ENCODE data around the gene GFRAL.

The GFRAL gene

DNA sequence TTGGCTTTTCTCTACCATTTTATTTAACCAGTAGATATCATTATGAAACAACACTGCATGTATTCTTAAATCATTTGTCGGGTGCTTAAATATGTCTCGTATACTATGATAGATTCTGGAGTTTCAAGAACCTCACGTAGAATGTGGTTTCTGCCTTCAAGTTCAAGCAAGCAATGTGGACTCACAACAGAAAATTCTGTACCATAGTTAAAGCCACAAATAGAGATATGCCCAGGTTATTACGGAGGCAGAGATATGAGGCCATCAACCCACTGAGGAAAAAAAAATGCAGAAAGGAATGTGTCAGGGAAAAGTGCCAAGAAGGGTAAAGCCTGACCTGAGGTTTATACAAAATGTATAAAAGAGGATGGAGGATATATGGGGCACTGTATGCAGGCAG, 109.9 kb downstream of the GFRAL start:
- DNase-seq = no peak

DNA sequence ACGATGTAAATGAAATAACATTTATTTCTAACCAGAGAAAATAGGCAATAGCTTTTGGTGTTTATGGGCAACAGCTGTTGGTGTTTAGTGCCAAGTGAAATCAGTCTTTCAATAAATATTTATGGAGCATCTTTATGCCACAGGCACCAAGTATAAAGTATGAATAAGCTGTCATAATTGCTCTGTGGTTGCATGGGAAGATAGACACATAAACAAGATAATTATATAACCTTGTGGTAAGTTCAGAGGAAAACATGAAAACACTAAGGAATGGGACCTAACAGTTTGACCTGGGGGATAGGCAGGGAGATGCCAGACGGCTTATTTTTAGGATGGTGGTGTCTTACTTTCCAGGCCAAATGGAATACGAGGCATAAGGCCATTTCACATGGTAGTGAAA, 110.9 kb downstream of the GFRAL start:
- no peak for DNase-seq

DNA sequence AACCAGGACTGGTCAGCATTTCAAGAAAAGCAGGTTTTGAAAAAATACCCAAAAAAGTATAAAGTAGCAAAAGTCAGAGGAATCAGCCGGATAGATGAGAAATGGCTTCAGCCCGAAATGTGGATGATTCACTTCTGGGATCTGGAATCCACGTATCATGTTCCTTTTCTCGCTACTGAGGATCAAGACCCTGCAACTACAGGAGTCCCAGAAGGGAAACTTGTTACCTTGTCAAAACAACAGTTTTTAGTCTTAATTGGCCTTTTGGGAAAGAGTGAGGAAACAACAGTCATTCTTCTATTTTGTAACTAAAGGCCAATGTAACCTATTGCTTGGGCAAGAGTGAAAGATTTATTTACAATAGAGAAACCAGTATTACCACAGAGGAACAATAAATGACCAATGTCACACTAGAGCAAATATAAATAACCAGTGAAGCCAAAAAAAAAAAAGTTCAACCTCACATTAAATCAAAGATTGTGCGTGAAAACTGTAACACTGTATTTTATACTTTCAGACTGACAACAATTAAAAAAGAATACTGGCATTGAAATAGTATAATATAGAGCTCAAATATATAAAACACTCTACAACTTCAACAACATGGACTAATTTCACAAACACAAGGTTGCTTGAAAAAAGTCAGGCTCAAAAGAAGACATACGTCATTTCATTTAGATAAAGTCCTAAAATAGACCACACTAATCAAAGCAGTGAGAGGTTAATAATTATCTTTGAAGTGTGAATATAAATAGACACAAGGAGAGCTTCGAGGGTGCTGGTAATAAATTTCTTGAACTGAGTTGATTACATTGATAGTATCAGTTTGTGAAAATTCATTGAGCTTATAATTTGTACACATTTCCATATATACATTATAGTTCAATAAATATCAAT, 116.2 kb downstream of the GFRAL start:
- no peak for DNase-seq

DNA sequence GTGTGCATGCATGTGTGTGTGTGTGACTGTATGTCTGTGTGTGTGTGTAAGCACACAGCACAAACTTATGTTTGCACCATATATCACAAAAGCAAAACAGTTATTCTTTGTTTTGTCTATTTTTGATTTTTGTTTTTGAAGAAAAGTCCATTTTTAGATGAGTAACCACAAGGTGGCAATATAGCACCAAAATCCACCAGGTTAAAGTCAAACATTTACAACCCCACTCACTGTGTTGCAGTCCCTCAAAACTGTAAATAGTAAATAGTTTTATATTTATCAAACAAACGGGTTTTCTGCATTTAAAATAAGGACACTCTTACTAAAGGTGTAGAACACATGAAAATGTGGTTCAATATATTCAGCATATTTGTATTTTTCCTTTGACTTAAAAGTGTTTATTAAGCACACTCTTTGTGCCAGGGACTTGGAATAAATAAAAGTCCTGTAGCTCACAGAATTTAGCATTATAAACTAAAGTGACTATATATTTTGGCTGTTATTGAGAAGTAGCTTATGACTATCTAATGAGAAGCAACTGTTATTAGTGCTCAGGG, 118.5 kb downstream of the GFRAL start:
- no peak for DNase-seq

DNA sequence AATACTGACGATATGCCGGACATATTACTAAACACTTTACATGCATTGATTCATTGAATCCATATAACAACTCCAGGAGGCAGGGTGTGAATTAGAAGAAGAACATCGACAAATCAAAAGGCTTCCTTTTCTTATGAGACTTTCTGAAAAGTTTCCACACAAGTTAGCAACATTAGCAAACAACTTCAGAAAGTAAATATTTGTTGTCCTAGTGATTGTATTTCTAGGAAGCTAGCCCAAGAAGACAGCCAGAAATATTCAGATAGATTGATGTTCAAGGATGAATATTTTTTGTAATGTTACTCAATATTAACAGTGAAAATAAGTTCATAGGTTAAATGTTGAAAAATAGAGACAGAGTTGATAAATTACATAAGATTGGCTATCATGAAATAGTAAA, 120.6 kb downstream of the GFRAL start:
- DNase-seq = no peak

DNA sequence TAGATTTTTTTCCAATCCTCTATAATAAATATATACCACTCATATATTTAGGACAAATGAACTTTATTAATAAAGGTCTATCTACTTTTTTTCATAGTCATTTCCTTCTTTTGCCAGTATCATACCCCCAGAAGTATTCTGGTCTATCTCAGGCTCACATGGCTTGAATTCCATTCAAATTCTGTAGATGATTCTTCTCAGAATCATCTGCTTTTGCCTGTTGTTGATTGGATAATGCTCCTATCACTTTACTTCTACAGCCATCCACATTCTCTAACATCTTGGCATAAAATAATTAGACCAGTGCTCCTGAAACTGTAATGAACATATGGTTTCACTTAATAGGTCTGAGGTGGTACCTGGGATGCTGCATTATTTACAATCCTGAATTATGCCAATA, 121.2 kb downstream of the GFRAL start:
- no peak for DNase-seq

DNA sequence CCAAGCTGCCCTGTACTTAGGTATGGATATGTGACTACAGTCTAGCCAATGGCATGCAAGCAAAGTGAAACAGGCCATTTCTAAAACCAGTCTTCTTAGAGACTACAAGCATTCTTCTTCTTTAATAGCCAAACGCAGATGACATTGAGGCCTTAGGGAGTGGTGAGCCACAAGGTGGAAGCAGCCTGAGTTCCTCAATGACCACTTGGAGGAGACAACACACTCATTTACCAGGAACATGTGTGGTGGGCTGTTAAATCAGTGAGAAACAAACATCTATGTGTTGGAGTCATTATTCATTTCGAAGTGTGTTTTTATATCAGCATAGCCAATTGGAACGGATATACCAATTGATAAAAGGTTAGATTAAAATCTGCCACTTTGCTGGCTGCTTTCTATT, 122.0 kb downstream of the GFRAL start:
- DNase-seq = no peak

DNA sequence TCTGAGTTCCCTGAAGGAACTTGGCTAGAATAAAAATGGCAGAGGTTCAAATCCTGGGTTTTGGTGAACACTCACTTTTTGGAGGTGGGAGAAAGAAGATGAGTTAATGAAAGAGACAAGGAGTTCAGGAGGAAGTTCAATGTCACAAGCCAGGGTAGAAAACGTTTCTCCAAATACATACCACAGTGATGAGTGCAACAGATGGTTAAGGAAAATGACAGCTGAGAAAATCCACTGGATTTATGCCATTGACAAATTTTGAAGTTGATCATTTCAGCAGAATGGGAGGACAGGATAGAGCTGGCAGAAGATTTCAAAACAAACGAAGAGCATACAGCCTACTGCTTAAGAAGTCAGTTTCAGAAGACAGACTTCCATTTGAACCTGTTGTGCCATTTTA, 122.7 kb downstream of the GFRAL start:
- DNase-seq = no peak

All from CD4-positive, alpha-beta T cell treated with Interleukin-15 for 1 hour (primary cell).